ENCODE data around the gene THBD. TPM values are rescaled to one million over a fixed set of nuclear protein-coding genes. Genes with fewer than 3 reads are reported as not detected.

THBD gene
- total RNA-seq, 1 donor from 2014 or later, result 77.6 TPM

- DNase-seq, result no peak
- ATAC-seq, result no peak
- Histone ChIP-seq H3K9me3 (no peaks in the 10 kb centered on the region), H3K27me3 (ENCODE audit: low read depth) (no peaks in the 10 kb centered on the region), H3K4me3 (no peak overlapping the region), H3K4me1 (no peaks in the 10 kb centered on the region), H3K27ac (peak overlapping the region; percentile 26), H3K36me3 (no peaks in the 10 kb centered on the region)
- TF ChIP-seq CTCF (IDR thresholded peaks at IDR 0.05), result no peak
- intact Hi-C loops (cut with DNase I), result no loop called here
Observed at GRCh38 chr20:22999756-23000155, 49.7 kb downstream of the THBD start.

- H3K4me3 ChIP-seq, result no peak overlapping the region
- no peaks in the 10 kb centered on the region for H3K9me3 ChIP-seq
- no peaks in the 10 kb centered on the region for H3K4me1 ChIP-seq
- TF ChIP-seq CTCF (IDR thresholded peaks at IDR 0.05), result no peak
- no peak overlapping the region for H3K27ac ChIP-seq
- no peak for ATAC-seq
- DNase-seq, result no peak
- H3K27me3 ChIP-seq (ENCODE audit: low read depth), result no peaks in the 10 kb centered on the region
- intact Hi-C loops (cut with DNase I), result no loop called here
- H3K36me3 ChIP-seq, result no peaks in the 10 kb centered on the region
Observed at GRCh38 chr20:22998476-22998875, 51.0 kb downstream of the THBD start.

GRCh38 chr20:22995923-22996322, 53.5 kb downstream of the THBD start:
- no peak overlapping the region for H3K4me3 ChIP-seq
- H3K4me1 ChIP-seq, result no peaks in the 10 kb centered on the region
- H3K27ac ChIP-seq, result no peak overlapping the region
- no peak for ATAC-seq
- no peaks in the 10 kb centered on the region for H3K27me3 ChIP-seq (ENCODE audit: low read depth)
- intact Hi-C loops (cut with DNase I), result no loop called here
- no peak for DNase-seq
- peaks cover 3% of the 10 kb centered on the region for H3K9me3 ChIP-seq
- TF ChIP-seq CTCF (IDR thresholded peaks at IDR 0.05), result no peak
- H3K36me3 ChIP-seq, result no peaks in the 10 kb centered on the region

Other genes with a start within 250 kb of the THBD start
- 0.35 TPM for gene SSTR4, start 14.4 kb downstream of the THBD start, total RNA-seq
- 99.7 TPM for gene CD93, start 36.7 kb upstream of the THBD start, total RNA-seq

Data from lower lobe of right lung (tissue), 2 donors.